IMR-90 (cell line): ENCODE results near the gene ZNF644. TPM values are rescaled to one million over a fixed set of nuclear protein-coding genes. Genes with fewer than 3 reads are reported as not detected.
A peak's percentile ranks its signal among the peaks of the same experiment; 100 is the strongest.

Experiments used
- ATAC-seq: fragments of 200-7000 bp; cut with Tn5 transposase; 2 replicates; pipeline ENCODE4 v1.9.1; 2020; ENCODE audit warnings: low read depth, mild to moderate bottlenecking, moderate library complexity
- BruUV-seq: library from RNA; stranded (reverse); fragments of 400-500 nt; replicated peaks from 2 replicates; lab custom pipeline; 2021; lab: Mats Ljungman, UMichigan
- CTCF ChIA-PET: fragments of 300-600 bp; formaldehyde crosslinking; extraction: SDS; loops from one replicate; lab custom pipeline; 2021; ENCODE audit warnings: antibody characterized with exemption; lab: Yijun Ruan, JAX
- POLR2A ChIA-PET: fragments of 300-600 bp; sonication (Branson Sonifier 250); formaldehyde crosslinking; loops from one replicate; lab custom pipeline; 2022; ENCODE audit warnings: antibody characterized with exemption; ENCODE audit not compliant: unreplicated experiment; lab: Charles Lee
- DNase-seq: peaks from one replicate; pipeline ENCODE4 v3.0.0; 2013
- H2AFZ ChIP-seq: replicated peaks from 2 replicates; pipeline ENCODE3; 2013; ENCODE audit warnings: low read length, mild to moderate bottlenecking; ENCODE audit not compliant: poor library complexity
- H2AK5ac ChIP-seq: 2 replicates; pipeline ENCODE4 v1.6.1; 2013; ENCODE audit warnings: low read depth, low read length, inconsistent platforms
- H2AK9ac ChIP-seq: replicated peaks from 2 replicates; pipeline ENCODE3; 2013; ENCODE audit warnings: mild to moderate bottlenecking, low read depth, low read length, moderate library complexity; ENCODE audit not compliant: poor library complexity
- H2BK120ac ChIP-seq: 2 replicates; pipeline ENCODE4 v1.6.1; 2013; ENCODE audit warnings: low read depth, low read length, inconsistent platforms
- H2BK15ac ChIP-seq: 3 replicates; pipeline ENCODE4 v1.6.1; 2013; ENCODE audit warnings: low read depth, low read length, inconsistent platforms
- H2BK20ac ChIP-seq: 2 replicates; pipeline ENCODE4 v1.6.1; 2013; ENCODE audit warnings: low read depth, mild to moderate bottlenecking, inconsistent platforms, low read length, moderate library complexity
- H2BK5ac ChIP-seq: 2 replicates; pipeline ENCODE4 v1.6.1; 2013; ENCODE audit warnings: mild to moderate bottlenecking, low read depth, low read length, inconsistent platforms; ENCODE audit not compliant: poor library complexity, severe bottlenecking
- H3K14ac ChIP-seq: replicated peaks from 2 replicates; pipeline ENCODE4 v1.6.1; 2013; ENCODE audit warnings: low read depth, low read length, inconsistent platforms
- H3K18ac ChIP-seq: 2 replicates; pipeline ENCODE4 v1.6.1; 2013; ENCODE audit warnings: low read depth, low read length, control low read depth
- H3K23ac ChIP-seq: 2 replicates; pipeline ENCODE4 v1.6.1; 2013; ENCODE audit warnings: low read depth, low read length, inconsistent platforms
- H3K27ac ChIP-seq: 2 replicates; pipeline ENCODE4 v1.5.1; 2013; ENCODE audit warnings: mild to moderate bottlenecking, control low read depth, low read length; ENCODE audit not compliant: insufficient read depth
- H3K27me3 ChIP-seq: 2 replicates; pipeline ENCODE4 v1.6.1; 2013; ENCODE audit warnings: low read length; ENCODE audit not compliant: control insufficient read depth, insufficient read depth
- H3K36me3 ChIP-seq: 2 replicates; pipeline ENCODE4 v1.6.1; 2013; ENCODE audit warnings: low read length, mixed read lengths; ENCODE audit not compliant: control insufficient read depth, insufficient read depth
- H3K4ac ChIP-seq: 2 replicates; pipeline ENCODE4 v1.6.1; 2013; ENCODE audit warnings: low read depth, low read length, inconsistent platforms
- H3K4me1 ChIP-seq: 2 replicates; pipeline ENCODE4 v1.6.1; 2013; ENCODE audit warnings: low read length, mixed read lengths; ENCODE audit not compliant: control insufficient read depth, insufficient read depth
- H3K4me2 ChIP-seq: 2 replicates; pipeline ENCODE4 v1.6.1; 2013; ENCODE audit warnings: low read depth, mild to moderate bottlenecking, control low read depth, low read length, moderate library complexity
- H3K4me3 ChIP-seq: 2 replicates; pipeline ENCODE4 v1.5.1; 2013; ENCODE audit warnings: low read depth, mild to moderate bottlenecking, control low read depth, low read length, moderate library complexity; ENCODE audit not compliant: insufficient read depth
- H3K56ac ChIP-seq: 2 replicates; pipeline ENCODE4 v1.6.1; 2013; ENCODE audit warnings: low read length, inconsistent platforms; ENCODE audit not compliant: insufficient read depth; ENCODE audit errors: extremely low read depth
- H3K79me1 ChIP-seq, 2 experiments: 2 replicates each; pipeline ENCODE4 v1.6.1; 2013; ENCODE audit warnings: low read length in 2 of 2, inconsistent platforms in 1 of 2, low read depth in 1 of 2
- H3K9ac ChIP-seq: 2 replicates; pipeline ENCODE4 v1.6.1; 2013; ENCODE audit warnings: low read depth, low read length, control low read depth
- H3K9me1 ChIP-seq: 2 replicates; pipeline ENCODE4 v1.6.1; 2013; ENCODE audit warnings: low read length, inconsistent platforms; ENCODE audit not compliant: insufficient read depth
- H3K9me3 ChIP-seq: 2 replicates; pipeline ENCODE4 v1.6.1; 2013; ENCODE audit warnings: low read length; ENCODE audit not compliant: control insufficient read depth, insufficient read depth
- H4K20me1 ChIP-seq: 2 replicates; pipeline ENCODE4 v1.6.1; 2013; ENCODE audit warnings: low read length, inconsistent platforms; ENCODE audit not compliant: insufficient read depth
- H4K5ac ChIP-seq: 2 replicates; pipeline ENCODE4 v1.6.1; 2013; ENCODE audit warnings: mild to moderate bottlenecking, low read depth, low read length, control low read depth
- H4K8ac ChIP-seq, 2 experiments: 2 replicates each; pipeline ENCODE4 v1.6.1; 2013; ENCODE audit warnings: low read depth in 2 of 2, low read length in 2 of 2, control low read depth in 1 of 2, inconsistent platforms in 1 of 2
- H4K91ac ChIP-seq: 2 replicates; pipeline ENCODE4 v1.6.1; 2013; ENCODE audit warnings: low read depth, low read length, inconsistent platforms; ENCODE audit not compliant: insufficient read depth
- MAFK ChIP-seq: IDR thresholded peaks from 2 replicates; pipeline ENCODE4 v1.6.1; 2012; ENCODE audit warnings: low read depth, low read length, improper control_type of control experiment
- WGBS, 2 experiments: methylation state at CpG; one replicate each; pipeline versions ENCODE4 v1.1.5 to v1.1.7; 2013; ENCODE audit warnings: missing lambda C conversion rate in 2 of 2; ENCODE audit not compliant: insufficient read length in 1 of 2; ENCODE audit errors: extremely low coverage in 2 of 2; 5-methylcytosine and 5-hydroxymethylcytosine counted together
- dilution Hi-C: fragments of 300-500 bp; cut with HindIII; formaldehyde crosslinking; loops from one replicate; pipeline ENCODE4 v1.14.3; 2018; ENCODE audit warnings: low sequenced_read_pairs; ENCODE audit not compliant: unreplicated experiment
- in situ Hi-C: fragments of 300-500 bp; cut with MboI; formaldehyde crosslinking; loops from 3 replicates; pipeline ENCODE4 v1.14.3; 2019; ENCODE audit warnings: low sequenced_read_pairs, inconsistent platforms, mixed read lengths
- intact Hi-C: fragments of 100-400 bp; cut with micrococcal nuclease; formaldehyde crosslinking; loops from 2 replicates; pipeline ENCODE4 v1.10.0; 2022
- polyA plus RNA-seq, 3 experiments: library from polyadenylated mRNA; depleted of rRNA; stranded (reverse); fragments of >200 nt; gene quantifications; 2 replicates each; pipeline ENCODE4 v1.2.3, GENCODE V29; 2012; ENCODE audit warnings: low replicate concordance in 1 of 3
- total RNA-seq: library from RNA; depleted of rRNA; stranded (reverse); fragments of >200 nt; gene quantifications from 2 replicates; pipeline ENCODE4 v1.2.3, GENCODE V29; 2012
- TF ChIP-seq, protein P1 (sequence below): fragments of 150-350 bp; IDR thresholded peaks from 2 replicates; pipeline ENCODE4 v1.6.1; 2017; ENCODE audit warnings: mild to moderate bottlenecking, antibody characterized with exemption, low read length, low read depth

ZNF644 gene
- total and polyA plus RNA-seq, 2 of the 4 experiments (the other 2 are of a cell fraction): 9.0 to 45.3 TPM

DNA sequence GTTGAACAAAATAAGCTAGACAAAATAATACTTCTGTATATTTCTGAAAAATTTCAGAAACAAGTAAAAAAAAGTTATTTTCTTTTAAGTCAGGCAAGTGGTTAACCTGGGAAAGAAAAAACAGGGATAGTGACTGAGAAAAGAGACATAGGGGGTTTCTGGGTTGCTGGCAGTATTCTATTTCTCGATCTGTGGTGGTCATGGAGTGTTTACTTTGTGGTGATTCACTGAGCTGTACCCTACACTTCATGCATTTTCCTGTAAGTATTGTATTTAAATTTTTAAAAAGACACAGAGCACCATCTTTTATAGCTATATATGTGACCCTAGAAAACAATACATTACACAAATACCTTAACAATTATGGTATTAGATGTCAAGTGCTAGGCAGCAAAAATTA, 58.2 kb downstream of the ZNF644 start:
- no peak overlapping the region for H3K23ac ChIP-seq
- no peaks in the 10 kb centered on the region for H3K4me1 ChIP-seq
- intact Hi-C loops: loop anchor here (1.0 to 10.0 kb wide), 4 partner anchors 111 to 385 kb away; no protein-coding TSS in a partner anchor
- no peak overlapping the region for H3K4me2 ChIP-seq
- no peak overlapping the region for H2BK20ac ChIP-seq
- H3K4me3 ChIP-seq: no peak overlapping the region
- H2BK5ac ChIP-seq: no peak overlapping the region
- ChIA-PET CTCF (interaction anchor here (0.6 to 1.3 kb wide), 2 partner anchors 29 to 254 kb away, joined by 3 to 4 read pairs; no protein-coding TSS in a partner anchor), POLR2A (no interaction called here)
- no peak overlapping the region for H3K27ac ChIP-seq
- no TSS peak for BruUV-seq
- H3K79me1 ChIP-seq: peaks cover 19 to 39% of the 10 kb centered on the region in 2 experiments
- 0 out of 2 replicates have a peak, but pooled peaks cover 3% of the 10 kb centered on the region for H3K9me1 ChIP-seq
- H4K91ac ChIP-seq: no peak overlapping the region
- H2AK5ac ChIP-seq: no peak overlapping the region
- H2AK9ac ChIP-seq: no peak overlapping the region
- no peaks in the 10 kb centered on the region for H3K36me3 ChIP-seq
- dilution Hi-C loops: no loop called here
- no peak overlapping the region for H3K9ac ChIP-seq
- no peak overlapping the region for H3K4ac ChIP-seq
- no peaks in the 10 kb centered on the region; the same call in 1 of the 2 replicates for H3K9me3 ChIP-seq
- no peak overlapping the region for H2AFZ ChIP-seq
- TF ChIP-seq MAFK: no peak
- TF ChIP-seq, protein P1, sequence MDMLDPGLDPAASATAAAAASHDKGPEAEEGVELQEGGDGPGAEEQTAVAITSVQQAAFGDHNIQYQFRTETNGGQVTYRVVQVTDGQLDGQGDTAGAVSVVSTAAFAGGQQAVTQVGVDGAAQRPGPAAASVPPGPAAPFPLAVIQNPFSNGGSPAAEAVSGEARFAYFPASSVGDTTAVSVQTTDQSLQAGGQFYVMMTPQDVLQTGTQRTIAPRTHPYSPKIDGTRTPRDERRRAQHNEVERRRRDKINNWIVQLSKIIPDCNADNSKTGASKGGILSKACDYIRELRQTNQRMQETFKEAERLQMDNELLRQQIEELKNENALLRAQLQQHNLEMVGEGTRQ: no peak
- no peak for ATAC-seq
- peaks cover 30% of the 10 kb centered on the region for H4K20me1 ChIP-seq
- DNase-seq: peak; percentile 46
- H4K5ac ChIP-seq: no peak overlapping the region
- H3K18ac ChIP-seq: no peak overlapping the region
- no peak overlapping the region for H3K56ac ChIP-seq
- no peak overlapping the region for H3K14ac ChIP-seq
- H2BK15ac ChIP-seq: no peak overlapping the region
- WGBS, 2 experiments: no CpG with 5 or more reads among the region's 1 CpG
- no peak overlapping the region for H4K8ac ChIP-seq
- H2BK120ac ChIP-seq: no peak overlapping the region
- no peaks in the 10 kb centered on the region for H3K27me3 ChIP-seq
- in situ Hi-C loops: loop anchor here (10.0 to 25.0 kb wide), 2 partner anchors 239 to 376 kb away; no protein-coding TSS in a partner anchor
